DMS 273 (cell line): ENCODE measurements around the gene TSC22D2.

Experiments used
- DNase-seq: peaks from one replicate; lab custom pipeline; 2025; ENCODE audit not compliant: unreplicated experiment; lab: John Stamatoyannopoulos, UW

The TSC22D2 gene

DNA sequence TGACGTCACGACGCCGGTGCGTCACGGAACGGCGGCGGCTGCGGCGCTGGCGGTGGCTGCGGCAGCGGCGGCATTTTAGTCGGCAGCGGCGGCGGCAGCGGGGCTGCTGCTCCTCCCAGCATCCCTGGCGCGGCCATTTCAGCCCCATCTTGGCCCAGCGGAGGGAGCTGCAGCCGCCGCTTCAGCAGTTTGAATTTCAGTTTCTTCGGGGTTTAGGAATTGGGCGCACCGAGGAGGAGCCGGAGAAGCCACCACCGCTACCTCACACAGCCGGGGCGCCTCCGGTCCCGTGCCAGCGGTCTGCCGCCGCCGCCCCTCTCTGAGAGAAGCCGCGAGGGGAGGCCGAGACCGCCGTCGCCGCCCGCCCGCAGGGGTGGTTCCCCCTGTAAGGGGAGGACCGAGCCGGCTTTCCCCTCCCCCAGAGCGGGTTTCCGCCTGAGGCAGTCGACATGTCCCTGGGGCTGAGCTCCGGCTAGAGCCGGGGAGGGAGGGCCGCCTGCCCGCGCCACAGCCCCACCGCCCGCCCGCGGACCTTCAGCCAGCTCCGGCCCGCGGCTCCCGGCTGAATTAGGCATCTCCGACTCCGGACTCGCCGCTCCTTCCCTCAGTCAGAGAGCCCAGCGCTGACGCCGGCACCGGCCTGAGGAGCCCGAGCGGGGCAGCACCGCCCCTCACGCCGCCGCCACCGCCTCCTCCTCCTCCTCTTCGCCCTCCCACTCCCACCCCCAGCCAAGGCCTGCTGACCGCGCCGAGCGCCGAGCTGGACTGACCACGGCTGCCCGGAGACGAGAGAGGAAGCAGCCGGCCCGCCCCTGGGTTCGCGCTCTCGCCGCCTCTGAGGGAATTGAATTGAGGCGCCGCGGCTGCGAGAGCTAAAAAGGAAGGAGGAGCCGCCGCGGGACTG lies at the start of gene TSC22D2:
TSC22D2 (plus strand) TSS at position 78 of the 904 bp plus-strand sequence. CDS start 1,053 bp downstream, outside the sequence.
- DNase-seq, result peak; percentile 99

DNA sequence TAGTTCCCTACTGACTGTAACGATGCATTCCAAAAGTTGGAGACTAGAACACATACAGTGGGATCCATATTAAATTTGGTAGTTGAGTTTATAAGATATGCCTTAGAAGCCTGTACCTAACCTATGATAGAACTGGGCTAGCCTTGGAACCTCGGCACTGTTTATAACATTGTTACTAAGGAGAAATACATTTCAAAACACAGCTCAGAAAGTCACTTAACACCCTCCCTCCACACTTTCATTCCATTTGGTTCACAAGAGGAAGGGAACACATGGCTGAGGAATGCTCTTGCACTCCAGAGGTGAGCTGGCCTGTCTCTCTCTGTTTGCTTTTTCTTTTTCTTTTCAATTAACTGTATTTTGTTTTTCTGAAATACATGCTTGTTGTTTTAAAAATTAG lies 48.7 kb upstream of the TSC22D2 start:
- DNase-seq, result no peak

DNA sequence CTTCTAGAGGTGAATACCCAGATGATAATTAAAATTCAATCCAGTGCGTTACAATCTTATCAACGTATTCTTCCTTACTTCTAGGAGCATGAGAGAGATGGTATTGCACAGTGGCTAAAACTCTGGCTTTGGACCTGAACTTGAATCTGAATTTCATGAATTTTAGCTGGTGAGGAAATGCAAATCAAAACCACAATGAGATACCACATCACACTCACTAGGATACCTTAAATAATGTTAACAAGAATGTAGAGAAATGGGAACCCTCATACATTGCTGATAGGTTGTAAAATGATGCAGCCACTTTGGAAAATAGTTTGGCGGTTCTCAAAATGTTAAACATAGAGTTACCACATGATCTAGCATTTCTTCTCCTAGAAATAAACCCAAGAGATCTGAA lies 47.1 kb upstream of the TSC22D2 start:
- no peak for DNase-seq

DNA sequence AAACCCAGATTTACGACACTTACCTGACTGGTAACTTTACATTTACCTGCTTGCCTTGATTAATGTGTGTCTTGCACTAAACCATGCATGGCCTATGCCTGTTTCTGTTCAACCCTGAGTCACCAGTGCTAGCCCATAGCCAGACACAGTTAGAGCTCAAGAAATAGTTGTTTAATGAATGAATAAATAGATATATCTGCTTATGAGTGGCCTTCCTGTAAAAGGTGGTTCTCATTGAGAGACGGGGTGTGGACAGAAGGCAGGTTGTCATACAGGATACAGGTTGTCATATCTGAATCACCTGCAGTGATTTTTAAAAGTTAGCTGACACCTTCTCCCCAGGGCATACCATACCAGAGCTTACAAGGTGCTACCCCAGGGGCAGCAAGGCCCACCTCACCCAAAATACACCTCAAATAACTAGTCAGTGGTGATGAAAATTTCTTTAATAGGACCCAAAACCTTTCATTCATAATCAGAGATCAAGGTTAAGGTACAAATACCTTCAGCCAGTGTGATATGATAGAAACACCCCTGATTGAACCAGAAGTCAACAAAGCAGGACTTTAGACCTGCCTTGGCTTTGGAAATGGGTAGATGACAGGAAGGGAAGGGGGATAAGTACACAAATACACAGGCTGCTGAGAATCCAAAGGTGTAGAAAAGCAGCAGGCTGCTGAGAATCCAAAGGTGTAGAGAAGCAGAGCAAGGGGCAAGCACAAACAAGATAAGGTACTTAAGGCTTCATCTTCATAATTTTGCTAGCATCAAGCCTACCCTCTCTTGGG lies 45.4 kb upstream of the TSC22D2 start:
- no peak for DNase-seq

DNA sequence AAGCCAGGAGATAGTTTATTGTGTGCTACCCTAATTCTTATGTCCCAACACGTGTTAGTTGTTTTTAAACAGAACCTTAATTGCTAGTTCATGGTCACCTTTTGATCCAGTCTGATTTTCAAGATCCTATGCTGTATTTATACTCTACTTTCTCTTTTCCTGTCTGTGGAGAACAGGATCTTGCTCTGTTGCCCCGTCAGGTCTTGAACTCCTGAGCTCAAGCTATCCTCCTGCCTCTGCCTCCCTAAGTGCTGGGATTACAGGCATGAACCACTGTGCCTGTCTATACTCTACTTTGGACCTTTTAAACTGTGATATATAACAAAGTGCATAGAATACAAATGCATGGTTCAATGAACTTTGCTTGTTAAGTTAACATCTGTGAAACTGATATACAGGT lies 44.7 kb upstream of the TSC22D2 start:
- no peak for DNase-seq

DNA sequence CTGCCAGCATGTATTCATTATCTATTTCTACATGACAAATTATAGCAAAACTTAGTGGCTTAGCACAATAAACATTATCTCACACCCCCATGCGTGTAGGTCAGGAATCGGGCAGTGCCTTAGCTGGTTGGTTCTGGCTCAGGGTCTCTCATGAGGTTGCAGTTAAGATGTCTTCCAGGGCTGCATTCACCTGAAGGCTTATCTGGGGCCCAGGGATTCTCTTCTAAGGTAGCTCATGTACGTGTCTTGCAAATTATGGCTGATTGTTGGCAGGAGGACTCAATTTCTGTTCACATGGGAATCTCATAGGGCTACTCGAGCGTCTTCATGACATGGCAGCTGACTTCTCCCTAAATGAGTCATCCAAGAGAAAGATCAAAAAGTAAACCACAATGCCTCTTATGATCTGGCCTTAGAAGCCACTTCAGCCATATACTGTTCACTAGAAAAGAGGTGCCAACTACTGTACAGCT lies 42.9 kb upstream of the TSC22D2 start:
- no peak for DNase-seq

DNA sequence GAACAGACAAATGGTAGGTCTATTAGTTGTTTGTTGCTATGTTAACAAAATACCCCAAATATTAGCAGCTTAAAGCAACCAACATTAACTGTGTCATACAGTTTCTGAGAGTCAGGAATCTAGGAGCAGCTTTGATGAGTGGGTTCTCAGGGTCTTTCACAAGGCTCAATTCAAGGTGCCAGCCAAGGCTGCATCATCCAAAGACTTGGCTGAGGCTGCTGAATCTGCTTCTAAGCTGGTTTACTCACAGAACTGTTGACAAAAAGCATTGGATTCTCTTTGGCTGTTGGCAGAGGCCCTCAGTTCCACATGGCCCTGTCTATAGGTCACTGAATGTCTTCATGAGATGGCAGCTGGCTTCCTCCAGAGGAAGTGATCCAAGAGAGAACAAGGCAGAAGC lies 40.3 kb upstream of the TSC22D2 start:
- no peak for DNase-seq

DNA sequence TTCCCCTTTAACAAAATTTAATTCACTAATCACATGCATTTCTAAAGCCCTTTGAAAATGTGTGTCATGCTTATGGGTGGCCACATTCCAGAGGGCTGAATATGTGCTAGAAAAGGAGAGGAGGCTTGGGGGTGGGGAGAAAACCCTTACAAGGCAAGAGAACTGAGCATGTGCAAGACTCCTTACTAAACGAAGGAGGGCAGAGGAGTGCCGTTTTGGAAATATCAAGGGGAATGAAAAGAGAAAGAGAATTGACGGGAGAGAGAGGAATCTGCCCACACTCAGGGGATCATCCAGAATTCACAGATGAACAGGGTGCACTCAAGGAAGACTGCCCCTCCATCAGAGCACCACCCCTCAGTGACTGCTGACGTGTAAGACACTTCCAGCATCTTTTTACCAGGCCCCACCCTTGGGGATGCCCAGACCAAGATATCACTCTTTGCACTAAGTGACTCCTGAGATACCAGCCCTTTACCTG lies 37.9 kb upstream of the TSC22D2 start:
- DNase-seq, result peak; percentile 63

DNA sequence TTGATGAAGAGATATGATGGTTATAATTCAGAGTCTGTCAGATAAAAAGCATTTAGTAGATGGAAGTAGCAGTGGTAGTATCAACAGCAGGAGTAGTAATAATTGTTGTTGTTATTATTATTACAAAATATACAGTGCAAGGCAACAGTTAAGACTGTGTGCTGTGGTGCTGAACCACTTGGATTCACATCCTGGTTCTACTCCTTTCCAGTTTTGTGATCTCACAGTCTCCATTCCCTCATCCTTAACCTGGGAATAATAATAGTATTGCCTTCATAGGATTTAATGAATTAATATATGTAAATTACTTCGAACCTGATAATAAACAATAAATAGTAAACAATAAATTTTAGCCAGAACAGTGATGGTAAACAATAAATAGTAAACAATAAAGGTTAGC lies 37.1 kb upstream of the TSC22D2 start:
- DNase-seq, result no peak

DNA sequence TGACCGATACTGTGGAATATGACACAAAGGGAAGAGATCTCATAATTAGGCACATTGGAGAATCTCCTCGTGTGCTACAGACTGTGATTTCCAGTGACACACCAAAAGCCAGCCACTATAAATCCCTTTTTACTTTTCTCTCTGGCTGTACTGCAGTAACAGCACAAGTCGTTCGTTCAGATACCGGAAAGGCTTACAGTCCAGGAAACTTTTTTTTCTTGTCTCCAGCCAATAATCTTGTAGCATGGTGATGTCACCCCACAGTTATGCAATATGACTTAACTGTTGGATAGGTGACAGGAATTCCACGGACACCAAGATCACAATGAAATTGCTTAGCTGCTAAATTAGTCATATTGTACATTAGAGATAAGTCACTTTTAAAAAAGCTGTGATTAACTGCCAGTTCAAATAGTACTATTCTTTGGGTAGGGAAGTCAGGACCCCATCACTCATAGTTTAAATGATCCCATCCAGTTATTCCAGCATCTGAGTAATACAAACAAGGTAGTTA lies 36.3 kb upstream of the TSC22D2 start:
- peak; percentile 73 for DNase-seq

DNA sequence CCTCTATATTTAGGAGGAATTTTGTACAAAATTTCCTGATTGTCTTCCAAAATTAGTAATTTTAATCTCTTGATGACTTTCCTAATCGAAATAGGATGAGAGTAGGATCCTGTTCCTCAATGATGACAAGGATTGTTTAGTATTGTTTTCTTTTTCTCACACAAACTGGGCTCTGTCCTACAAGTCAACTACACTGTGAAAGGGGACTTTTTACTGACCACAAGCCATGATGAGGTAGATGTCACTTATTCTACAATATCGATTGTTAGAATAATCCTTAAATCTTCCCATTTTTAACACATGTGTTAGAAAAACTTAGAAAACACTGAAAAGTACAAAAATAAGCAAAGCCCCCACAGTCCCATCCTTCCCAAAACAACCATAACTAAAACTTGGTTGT lies 35.8 kb upstream of the TSC22D2 start:
- no peak for DNase-seq

DNA sequence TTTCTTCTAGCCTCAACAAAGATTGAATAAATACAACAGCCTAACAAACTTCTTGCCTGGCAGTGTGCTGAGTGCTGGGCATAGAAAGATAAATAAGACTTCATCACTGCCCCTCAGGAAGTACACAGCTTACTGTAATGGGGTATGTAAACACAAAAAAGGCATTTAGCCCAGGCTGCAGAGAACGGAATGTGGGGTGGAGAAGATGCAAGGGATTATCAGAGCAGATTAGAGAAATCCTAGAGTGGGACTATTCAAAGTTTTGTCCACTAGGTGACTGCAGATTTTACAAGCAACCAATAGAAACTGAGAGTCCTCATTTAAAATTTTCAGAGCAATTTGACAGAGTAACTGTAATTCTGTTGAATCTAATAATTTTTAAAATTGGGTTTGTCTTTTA lies 35.4 kb upstream of the TSC22D2 start:
- no peak for DNase-seq

DNA sequence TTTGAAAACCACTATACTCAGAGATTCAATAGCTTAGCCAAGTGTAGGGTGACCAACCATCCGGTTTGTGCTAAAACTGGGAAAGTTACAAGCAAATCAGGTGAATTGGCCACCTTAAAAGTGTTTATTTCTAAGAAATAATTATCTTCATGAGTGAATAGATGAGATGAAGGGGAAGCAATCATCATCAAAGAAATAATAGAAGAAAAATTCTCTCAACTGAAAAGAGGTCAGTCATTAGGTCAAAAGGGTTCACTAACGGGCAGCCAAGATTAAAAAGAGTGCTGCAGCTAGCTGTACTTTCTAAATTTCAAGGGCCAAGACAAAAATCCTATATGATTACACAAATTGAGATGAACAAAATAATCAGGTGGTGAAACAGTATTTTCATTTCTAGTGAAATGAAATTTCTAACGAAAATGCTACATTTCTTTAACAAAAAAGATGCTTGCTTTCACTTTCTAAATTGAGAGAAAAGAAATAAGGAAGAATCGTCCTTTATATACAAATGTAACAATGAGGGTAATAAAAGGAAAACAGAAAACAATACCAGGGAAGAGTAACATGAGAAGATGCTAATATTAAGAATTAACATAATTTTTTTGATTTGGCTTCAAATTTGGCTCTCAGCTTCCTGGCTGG lies 34.7 kb upstream of the TSC22D2 start:
- DNase-seq, result no peak

DNA sequence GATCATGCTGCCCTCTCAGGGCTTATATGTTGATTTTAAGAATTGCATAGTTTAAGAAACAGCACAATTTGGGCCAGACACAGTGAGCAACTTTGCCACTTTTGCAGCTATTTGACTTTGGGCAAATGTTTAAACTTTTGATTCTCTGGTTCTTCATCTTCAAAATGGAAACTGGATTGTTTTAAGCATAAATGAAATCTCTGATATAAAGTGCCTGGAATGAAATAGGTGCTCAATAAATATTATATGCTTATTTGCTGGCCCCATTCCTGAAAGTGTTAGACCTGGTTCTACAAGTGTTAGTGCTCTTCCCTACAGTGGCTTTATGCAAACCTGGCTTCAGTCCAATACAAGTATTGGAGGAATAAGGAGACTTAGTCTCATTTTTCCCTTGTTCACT lies 33.1 kb upstream of the TSC22D2 start:
- no peak for DNase-seq

DNA sequence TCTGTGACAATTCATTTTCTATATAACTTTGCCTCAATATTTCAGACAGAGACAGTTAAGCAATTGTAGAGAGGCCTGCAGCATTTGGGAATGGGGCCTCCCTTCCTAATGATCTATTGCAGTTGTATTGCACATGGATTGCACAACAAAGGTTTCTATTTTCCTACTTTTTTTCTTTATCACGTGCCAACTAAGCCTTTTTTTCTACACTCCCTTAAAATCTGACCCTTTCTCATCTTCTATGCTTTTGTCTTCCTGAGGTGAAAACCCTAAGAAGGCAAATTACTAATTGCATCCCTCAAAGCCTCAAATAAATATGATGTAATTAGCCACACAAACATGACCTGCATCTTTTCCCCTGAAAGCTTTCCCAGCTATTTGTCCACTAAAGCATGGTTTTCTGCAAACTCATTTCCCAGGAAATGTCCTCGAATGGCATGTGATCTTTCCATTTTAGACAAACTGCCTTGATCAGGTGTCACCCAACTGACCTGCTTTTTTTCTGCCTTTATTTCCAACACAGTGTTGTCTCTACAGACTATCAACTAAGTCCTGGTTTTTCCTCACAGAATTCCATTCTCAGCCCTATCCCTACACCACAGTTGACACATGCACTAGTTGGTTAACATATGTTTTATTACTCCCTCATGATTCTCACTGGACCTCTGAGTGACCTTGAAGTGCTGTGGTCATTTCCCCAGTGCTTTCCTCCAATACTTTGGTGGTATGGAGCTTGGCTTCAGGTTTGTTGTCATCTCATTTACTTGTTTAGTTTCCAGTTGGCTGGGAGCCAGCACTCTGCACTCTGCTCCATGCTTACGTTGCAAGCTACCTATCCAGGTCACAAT lies 31.9 kb upstream of the TSC22D2 start:
- peak; percentile 43 for DNase-seq

DNA sequence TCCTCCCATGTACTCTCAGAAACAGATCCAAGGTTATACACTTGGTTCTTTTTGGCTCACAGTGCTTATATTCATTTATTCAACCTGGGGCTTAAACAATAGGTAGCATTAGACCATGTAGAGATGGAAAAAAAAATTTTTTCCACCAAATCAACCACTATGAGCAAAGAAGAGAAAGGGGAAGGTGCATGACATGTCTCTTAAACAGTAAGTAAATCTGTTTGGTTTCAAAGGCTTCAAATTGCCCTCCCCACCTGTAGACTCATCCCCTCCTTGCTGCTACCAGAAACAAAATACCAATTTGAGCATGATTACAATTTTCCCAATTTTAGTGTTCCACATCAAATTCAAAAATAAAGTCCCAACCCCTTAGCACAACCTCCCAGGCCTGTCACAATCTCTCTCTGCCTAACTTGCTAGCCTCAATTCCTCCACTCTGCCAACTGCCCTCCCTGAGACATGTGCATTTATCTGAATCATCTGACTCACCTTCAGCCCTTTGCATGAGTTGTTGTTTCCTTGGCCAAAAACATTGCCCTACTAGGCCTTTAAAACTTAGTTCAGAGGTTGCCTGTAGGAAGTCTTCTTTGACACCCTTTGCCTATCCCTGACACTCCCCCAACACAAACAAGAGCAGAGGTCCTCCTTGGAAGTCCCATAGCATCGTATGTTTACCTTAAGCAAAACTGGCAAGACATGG lies 30.3 kb upstream of the TSC22D2 start:
- DNase-seq, result no peak

DNA sequence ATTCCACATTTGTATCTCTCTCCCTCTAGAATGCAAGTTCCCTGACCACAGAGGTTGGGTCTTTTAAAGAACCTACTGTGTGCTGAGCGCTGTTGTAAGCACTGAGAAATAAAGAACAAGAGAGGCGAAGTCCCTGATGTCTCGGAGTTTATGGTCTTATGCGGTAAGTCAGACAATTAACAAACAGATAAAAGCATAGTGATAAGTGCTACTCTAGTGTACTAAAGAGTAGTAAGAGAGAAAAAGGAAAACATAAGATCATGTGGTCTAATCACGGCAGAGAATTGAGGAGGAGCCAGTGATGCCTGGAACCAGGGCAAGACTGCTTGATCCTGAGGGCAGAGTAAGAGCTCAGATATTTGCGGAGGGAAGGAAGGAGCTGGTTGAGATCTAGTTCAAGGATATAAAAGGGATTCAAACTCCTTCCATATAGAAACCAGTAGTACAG lies 29.8 kb upstream of the TSC22D2 start:
- no peak for DNase-seq

DNA sequence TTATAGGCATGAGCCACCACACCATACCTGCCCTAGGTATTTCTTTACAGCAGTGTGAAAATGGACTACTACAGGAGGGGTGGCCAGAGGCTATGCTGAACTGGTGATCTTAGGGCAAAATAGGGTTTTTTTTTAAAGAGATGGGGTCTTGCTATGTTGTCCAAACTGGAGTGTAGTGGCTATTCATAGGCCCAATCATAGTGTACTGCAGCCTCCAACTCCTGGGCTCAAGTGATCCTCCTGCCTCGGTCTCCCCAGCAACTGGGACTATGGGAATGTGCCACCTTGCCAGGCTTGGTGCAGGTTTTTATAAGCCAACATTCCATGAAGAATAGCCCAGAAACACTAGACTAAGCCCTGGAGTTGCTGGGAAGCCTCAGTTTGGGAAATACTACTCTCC lies 28.6 kb upstream of the TSC22D2 start:
- no peak for DNase-seq
